ENCODE data around the gene NDUFS6. TPM values are rescaled to one million over a fixed set of nuclear protein-coding genes. Genes with fewer than 3 reads are reported as not detected.
"Not testable (repeated sequence)": the region's sequence is repeated elsewhere in the genome, so short reads cannot be mapped to it uniquely, and the experiment has no call there.

NDUFS6 gene
- total RNA-seq, 1 experiment from 2014 or later = 107 TPM

DNA sequence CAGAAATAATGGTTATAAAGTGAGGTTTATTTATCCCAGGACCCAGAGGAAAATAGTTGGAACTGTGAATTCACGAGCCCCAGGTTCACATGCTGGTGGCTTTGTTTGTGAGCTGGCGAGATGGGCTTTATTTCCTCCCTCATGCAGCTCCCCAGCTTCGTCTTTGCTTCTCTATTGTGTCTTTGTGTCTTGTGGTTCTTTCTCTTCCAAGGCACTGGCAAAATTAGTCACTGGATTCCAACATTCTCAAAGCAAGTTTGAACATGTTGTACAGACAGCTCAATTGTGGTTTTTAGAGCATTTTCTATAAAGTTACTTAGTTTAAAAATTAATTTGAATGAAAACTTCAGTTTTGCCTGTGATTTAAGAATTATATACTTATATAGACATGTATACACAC is 7.2 kb downstream of the NDUFS6 start:
- no peak for DNase-seq (ENCODE audit: low spot score)
- in situ Hi-C loops (cut with HindIII; ENCODE audit: low sequenced_read_pairs) = no loop called here

DNA sequence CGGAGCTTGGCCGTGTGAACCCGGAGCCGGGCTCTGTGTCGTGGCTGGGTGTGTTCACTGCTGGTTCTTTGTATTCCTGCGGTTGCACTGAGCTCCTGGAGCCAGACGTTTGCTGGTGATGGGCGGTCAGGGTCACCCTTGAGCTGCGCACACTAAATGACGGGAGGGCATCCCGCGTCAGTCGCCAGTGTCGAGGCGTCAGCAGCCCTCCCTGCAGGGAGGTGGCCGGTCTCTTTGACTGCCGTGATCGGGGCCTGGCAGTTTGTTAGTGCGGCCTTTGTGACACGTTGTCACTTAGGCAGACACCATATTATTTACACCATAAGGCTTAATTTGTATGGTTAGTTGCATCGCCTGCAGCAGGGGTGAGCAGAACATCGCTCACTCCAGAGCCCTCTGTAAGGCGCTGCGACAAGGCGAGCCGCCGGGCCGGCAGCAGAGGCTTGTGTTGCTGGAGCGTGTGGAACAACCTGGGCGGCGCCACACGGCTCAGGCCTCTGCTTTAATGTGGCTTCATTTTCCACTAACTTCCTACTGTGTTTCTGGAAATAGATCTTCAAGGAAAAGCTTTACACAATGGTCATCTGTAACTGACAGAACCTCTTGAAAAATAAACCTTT is 8.3 kb downstream of the NDUFS6 start:
- in situ Hi-C loops (cut with HindIII; ENCODE audit: low sequenced_read_pairs) = no loop called here
- DNase-seq (ENCODE audit: low spot score) = no peak

DNA sequence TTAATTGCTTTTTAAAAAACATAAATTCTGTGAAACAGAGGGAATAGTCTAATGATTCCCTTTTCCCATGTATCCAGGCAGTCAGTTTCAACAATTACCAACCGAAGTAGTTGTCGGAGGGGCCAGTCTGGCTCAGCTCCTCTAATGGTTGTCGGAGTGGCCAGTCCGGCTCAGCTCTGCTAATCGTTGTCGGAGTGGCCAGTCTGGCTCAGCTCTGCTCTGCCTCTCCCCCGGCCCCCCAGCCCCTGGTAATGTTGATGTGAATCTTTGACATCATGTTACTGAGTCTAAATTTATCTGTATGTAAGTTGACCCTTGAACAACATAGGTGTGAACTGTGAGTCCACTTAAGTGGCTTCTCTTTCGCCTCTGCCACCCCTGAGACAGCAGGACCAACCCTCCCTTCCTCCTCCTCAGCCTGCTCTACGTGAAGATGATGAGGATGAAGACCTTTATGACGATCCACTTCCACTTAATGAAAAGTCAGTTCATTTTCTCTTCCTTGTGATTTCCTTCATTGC is 9.4 kb downstream of the NDUFS6 start:
- in situ Hi-C loops (cut with HindIII; ENCODE audit: low sequenced_read_pairs) = no loop called here
- DNase-seq (ENCODE audit: low spot score) = no peak

DNA sequence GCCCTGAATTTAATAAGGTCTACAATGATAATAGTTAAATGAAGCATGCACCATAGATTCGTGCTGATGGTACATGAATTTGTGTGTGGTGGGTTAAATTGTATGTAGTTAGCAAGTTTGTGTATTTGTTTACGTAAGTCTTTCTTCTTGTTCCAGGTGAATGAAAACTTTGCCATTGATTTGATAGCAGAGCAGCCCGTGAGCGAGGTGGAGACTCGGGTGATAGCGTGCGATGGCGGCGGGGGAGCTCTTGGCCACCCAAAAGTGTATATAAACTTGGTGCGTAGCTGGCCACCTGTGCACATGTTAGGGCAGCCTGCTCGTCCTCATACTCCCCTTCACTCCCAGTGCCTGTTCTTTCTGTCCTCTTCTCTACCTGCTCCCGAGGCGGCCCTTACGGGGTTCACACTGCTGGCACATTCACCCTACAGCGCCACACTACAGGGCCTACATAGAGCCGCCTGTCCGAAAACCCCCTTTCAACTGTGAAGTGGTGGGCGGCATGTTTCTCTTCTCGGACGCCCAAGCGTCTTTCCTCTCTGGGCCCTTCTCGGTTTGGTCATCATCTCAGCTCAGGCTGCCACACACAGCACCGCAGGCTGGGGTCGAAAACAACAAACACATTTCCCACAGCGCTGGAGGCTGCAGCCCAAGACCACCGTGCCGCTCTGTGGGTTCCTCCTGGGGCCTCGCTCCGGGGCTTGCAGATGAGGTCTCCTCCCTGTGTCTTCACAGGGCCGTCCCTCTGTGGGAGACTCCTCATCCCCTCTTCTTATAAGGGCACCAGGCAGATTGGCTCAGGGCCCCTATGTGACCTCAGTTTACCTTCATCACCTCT is 13.2 kb downstream of the NDUFS6 start:
- in situ Hi-C loops (cut with HindIII; ENCODE audit: low sequenced_read_pairs) = no loop called here
- DNase-seq (ENCODE audit: low spot score) = no peak

DNA sequence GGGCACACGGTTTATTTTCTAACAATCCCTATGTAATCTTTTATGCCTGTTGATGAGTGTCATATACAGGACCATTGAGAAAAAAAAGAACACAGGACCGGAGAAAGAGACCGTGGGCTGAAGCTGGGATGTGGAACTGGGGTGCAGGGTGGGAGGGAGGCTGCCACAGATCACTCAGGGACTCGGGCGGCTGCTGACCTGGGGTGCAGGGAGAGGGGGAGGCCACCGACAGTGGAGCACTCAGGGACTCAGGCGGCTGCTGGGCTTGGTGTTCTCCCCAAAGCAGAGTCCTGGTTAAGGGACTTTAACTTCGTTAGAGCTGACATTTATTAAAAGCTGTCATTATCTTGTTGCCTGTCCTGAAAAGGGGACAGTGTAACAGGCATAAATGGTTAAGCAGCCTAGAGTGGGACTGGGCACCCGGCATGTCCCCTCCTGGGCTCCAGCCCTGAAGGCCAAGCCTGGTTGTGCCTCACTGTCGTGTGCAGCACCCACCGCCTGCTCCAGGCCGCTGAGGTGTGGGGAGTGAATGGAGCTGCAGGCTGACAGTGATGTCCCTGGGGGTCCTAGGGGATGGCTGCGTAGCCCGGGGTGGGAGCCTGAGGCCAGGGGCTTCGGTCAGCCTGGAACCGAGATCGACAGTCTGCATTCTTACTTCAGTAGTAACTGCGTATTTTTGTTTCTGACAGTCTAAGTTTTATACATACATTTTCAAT is 14.0 kb downstream of the NDUFS6 start:
- in situ Hi-C loops (cut with HindIII; ENCODE audit: low sequenced_read_pairs) = no loop called here
- DNase-seq (ENCODE audit: low spot score) = no peak

DNA sequence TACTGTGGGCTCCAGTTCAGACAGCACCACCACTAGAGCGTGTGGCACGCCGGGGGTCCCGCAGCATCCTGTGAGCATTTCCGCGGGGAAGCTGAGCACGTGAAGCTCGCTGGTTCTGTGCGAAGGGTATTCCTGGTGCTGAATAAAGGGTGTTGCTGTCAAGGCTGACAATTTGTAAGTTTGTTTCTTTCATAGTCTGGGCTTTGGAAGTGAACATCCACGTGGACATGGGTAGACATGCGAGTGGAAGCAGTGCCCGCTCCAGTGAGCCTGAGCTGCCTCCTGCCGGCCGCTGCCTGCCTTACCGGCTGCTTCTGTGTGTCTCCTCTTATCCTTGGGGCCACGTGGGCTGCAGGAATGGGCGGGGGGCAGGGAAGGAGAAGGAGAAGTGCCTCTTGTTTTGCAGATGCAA is 14.7 kb downstream of the NDUFS6 start:
- in situ Hi-C loops (cut with HindIII; ENCODE audit: low sequenced_read_pairs) = no loop called here
- no peak for DNase-seq (ENCODE audit: low spot score)

DNA sequence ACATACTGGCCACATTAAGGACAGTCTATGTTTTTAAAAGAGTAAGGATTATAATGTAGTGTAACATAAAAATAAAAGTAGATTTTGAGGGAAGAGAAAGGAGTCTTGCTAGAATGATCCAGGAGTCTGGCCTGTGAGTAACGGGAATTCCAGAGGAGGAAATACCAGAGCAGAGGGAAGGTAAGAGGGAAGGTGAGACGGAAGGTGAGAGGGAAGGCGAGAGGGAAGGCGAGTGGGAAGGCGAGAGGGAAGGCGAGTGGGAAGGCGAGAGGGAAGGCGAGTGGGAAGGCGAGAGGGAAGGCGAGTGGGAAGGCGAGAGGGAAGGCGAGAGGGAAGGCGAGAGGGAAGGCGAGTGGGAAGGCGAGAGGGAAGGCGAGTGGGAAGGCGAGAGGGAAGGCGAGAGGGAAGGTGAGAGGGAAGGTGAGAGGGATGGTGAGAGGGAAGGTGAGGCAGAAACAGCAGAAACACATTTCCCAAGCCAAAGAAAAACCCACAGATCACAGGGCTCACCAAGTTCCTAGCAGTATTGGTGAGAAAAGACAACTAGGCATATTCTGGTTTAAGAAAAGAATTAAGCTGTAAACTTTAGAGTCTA is 15.4 kb downstream of the NDUFS6 start:
- DNase-seq (ENCODE audit: low spot score); in situ Hi-C loops (cut with HindIII; ENCODE audit: low sequenced_read_pairs): not testable (repeated sequence)

DNA sequence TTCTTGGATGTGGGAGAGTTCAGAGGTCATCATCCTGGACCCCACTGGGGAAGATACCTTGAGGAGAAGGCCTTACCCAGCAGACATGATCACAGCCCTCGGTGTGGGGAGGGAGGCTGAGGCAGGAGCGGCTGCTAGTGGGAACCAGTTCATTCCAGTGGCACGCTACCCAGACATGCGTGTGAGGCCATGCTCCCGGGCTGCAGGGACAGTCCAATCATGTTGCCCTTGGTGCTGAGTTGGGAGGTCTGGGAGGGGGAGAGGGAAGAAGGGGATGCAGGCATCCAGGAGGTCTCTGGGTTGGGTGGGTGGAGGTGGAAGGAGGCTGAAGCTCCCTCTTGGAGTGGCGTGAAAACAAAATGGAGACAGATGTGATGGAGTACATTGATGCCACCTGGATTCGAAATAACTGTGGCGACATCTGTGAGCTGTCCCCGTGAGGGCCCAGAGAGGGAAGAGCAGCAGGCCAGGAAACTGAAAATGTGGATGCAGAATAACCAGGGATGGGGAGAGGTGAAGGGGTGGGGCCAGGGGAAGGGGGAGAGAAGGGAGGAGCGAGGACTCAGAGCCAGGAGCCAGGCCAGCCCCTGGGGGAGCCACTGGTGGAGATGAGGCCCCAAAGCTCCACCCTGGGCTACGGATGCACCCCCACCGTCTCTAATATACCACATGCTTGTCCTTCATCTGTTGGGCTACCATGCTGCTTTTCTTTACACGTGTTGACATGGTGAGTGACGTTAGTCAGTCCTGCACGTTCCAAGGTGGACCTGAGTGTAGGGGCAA is 16.2 kb downstream of the NDUFS6 start:
- no peak for DNase-seq (ENCODE audit: low spot score)
- in situ Hi-C loops (cut with HindIII; ENCODE audit: low sequenced_read_pairs) = no loop called here

DNA sequence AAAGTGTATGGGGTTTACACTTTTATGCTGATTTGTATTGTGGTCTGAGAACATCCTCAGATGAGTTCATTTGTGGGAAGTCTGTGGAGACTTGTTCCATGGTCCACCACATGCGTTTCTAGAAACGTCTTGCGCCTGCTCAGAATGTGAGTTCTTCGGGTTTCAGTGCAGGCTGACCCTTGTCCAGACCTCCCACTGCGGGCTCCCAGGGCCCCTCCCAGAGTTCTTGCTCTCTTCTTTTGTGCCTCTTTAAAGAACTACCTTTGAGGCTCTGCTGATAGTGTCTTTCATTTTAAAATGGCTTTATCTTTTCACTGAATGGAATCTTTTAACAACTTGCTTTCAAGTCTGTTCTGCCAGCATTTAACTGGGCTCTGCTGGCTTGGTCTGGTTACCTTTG is 17.6 kb downstream of the NDUFS6 start:
- no peak for DNase-seq (ENCODE audit: low spot score)
- in situ Hi-C loops (cut with HindIII; ENCODE audit: low sequenced_read_pairs) = no loop called here

DNA sequence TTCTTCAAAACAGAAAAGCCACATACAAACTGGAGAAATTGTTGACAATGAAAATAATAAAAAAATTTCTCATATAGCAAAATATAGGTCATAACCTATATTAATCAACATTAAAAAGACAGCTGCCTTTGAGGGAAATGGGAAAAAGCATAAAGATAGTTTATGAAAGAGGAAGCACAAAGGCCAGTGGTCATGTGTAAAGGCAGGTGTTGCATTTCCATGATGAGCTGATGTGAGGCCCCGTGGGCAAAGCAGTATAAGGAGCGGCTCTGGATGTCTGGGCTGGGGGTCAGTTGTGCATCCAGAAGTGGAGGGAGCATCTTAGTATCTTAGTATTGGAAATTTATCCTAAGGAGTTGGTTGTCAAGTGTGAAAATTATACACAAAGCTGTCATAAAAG is 18.3 kb downstream of the NDUFS6 start:
- DNase-seq (ENCODE audit: low spot score) = no peak
- in situ Hi-C loops (cut with HindIII; ENCODE audit: low sequenced_read_pairs) = no loop called here

DNA sequence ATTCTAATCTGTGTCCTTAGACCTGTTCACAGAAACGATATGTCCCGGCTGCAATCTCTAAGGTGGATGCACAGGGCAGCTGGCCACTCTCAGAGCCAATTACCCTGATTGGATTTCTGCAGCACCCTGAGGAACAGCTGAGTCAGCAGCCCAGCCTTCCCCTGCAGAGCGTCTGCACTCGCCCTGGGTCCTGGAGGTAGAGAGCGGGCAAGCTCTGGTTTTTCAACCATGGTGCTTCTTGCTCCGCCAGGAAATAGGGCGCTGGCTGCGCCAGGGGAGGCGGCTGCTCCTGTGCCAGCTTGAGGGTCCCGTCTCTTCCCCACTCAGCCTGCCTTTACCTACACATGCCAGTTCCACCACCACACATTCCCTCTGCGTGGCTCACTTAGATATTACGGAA is 19.2 kb downstream of the NDUFS6 start:
- in situ Hi-C loops (cut with HindIII; ENCODE audit: low sequenced_read_pairs) = no loop called here
- DNase-seq (ENCODE audit: low spot score) = no peak

DNA sequence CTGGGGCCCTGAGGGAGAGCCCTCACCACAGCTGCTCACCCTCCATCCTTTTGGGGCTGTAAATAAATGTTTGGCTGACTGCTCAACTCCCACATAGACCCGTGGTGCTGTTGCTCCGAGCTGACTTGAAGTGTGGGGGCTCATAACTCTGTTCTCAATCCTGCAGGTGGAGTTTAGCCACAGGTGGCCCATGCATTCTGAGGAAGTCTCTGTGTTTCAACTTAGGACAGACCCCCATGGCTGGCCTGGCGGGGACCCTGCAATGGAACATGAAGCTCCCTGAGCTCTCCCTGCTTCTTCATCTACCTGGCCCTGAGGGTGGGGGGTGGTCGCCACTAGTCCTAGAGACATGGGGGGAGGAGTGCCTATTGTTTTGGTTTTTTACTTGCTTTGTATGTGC is 19.7 kb downstream of the NDUFS6 start:
- in situ Hi-C loops (cut with HindIII; ENCODE audit: low sequenced_read_pairs) = no loop called here
- no peak for DNase-seq (ENCODE audit: low spot score)

DNA sequence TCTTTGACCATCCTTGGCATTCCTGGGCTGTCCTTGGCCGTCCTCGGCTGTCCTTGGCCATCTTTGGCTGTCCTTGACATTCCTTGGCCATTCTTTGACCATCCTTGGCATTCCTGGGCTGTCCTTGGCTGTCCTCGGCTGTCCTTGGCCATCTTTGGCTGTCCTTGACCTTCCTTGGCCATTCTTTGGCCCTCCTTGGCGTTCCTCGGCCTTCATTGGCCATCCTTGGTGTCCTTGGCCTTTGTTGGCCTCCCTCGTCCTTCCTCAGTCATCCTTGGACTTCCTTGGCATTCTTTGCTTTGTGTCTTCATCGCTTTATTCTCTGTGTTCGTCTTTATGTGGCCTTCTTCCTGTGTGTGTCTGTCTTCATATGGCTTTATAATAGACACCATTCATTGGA is 20.7 kb downstream of the NDUFS6 start:
- no peak for DNase-seq (ENCODE audit: low spot score)
- in situ Hi-C loops (cut with HindIII; ENCODE audit: low sequenced_read_pairs) = no loop called here

DNA sequence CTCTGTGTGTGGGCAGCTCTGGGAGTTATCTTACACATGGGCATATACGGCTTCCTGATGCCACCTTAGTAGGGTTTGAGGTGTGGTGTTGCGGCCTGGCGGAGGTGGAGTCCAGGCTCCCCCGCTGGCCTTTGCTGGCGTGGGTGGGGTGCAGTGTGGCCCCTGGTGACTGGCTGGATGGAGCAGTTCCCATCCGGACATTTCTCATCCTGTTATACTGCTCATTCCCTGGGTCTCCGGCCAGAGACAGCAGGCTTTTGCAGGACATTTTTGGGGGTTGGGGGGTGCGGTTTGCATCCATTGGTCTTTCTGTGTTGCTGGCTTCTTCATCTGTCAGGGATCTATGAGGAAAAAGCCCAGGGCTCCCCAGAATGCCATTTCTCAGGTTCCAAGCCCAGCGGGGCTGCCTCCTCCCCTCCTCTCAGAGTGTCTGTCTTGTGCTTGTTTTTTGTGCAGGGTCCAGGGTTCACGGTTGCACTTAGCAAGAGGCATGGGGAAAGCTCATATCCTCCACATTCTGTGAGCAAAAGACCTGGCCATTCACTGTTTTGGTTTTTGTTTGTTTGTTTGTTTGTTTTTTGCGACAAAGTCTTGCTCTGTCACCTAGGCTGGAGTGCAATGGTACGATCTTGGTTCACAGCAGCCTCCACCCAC is 22.3 kb downstream of the NDUFS6 start:
- in situ Hi-C loops (cut with HindIII; ENCODE audit: low sequenced_read_pairs) = no loop called here
- no peak for DNase-seq (ENCODE audit: low spot score)

DNA sequence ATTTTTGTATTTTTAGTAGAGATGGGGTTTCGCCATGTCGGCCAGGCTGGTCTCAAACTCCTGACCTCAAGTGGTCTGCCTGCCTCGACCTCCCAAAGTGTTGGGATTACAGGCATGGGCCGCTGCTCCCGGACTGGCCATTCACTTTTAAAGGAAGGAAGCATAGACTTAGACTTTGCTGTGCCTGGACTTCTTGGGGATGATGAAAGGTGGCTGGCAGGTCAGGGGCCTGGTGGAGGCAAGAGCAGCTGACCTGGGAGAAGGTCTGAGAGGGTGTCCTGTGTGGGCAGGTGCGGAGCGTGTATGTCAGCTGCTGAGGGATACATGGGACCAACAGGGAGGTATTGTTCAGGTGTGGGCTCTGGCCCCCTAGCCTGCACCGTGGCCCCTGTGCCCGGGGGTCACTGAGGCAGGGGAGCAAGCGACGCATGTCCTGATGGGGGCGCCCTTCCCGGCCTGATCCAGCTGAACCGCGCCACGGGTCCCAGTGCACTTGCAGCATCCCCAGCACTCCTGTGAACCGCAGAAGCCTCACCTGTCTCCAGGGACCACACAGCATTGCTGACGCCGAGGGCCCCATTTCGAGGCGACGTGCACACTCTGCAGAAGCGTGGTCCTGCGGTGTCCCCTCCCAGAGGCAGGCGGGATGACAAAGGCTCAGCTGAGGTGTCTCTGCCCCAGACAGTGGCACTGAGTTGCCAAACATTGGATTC is 23.1 kb downstream of the NDUFS6 start:
- in situ Hi-C loops (cut with HindIII; ENCODE audit: low sequenced_read_pairs) = no loop called here
- no peak for DNase-seq (ENCODE audit: low spot score)

DNA sequence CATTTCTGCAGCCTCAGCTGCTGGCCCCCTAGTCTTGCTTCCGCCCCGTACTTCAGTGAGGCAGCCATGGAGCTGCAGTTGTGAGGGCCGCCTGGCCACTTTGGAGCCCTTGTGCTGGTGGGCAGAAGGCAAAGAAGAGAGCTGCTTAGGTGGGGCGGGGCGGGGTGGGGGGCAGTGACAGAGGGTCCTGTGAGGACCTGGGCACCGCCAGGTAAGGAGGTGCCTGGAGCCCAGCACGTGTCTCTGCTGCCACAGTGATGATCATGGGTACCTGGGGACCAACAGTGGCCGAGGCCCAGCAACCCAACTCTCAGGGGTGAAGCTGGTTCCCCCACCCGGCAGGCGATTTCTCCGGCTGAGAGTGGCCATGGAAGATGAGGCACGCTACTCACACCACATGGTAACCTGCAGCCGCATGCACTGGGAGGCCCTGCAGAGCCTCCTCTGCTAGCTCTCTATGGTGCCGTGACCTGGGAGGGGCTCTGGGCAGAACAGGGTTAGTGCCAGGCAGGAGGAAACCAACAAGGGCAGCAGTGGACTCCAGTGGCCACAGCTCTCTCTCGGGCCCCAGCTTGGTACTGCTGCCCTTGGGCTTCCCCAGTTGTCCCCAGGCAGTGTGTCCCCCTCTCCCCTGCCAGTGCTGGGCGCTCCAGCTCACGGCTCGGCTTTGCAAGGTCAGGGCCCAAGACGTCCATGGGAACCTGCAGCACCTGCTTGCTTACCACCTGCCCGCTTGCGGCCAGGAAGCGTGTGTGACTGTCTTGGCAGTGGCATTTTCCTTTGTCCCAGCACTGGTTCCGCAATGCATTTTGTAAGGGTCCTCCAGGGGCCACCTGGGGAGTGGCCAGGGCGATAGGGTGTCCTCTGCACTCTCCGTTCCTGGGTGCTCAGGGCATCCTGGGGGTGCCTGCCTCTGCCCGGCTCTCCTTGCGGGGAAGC is 24.0 kb downstream of the NDUFS6 start:
- in situ Hi-C loops (cut with HindIII; ENCODE audit: low sequenced_read_pairs) = no loop called here
- DNase-seq (ENCODE audit: low spot score) = no peak
